Right lobe of liver (tissue), 4 donors: Measurements from ENCODE around the gene IGF1R.

Experiments used
- CTCF ChIP-seq, 4 donors: fragments of 200-600 bp in 3 of 4; fragments of 450-650 bp in 1 of 4; IDR thresholded peaks; one replicate each; pipeline versions ENCODE4 v1.5.1 to v1.8.0; 2016 to 2022; ENCODE audit warnings: antibody characterized with exemption in 4 of 4, mild to moderate bottlenecking in 2 of 4
- POLR2A ChIP-seq: fragments of 450-650 bp; IDR thresholded peaks from one replicate; pipeline ENCODE4 v1.6.1; 2017; ENCODE audit warnings: antibody characterized with exemption, mild to moderate bottlenecking
- donor health status: DM: no; HTN: no; CAD: no.
- donor health status: DM: no; HTN: no; CAD: no.
- donor health status: DM: no; HTN: yes; CAD: no.

GRCh38 chr15:98983334-98983733 is 335.0 kb downstream of the IGF1R start:
- TF ChIP-seq POLR2A (no peak), CTCF (IDR thresholded peaks at IDR 0.05) (no peak)
